ENCODE results near the gene PPP1R27.

Gene PPP1R27

DNA sequence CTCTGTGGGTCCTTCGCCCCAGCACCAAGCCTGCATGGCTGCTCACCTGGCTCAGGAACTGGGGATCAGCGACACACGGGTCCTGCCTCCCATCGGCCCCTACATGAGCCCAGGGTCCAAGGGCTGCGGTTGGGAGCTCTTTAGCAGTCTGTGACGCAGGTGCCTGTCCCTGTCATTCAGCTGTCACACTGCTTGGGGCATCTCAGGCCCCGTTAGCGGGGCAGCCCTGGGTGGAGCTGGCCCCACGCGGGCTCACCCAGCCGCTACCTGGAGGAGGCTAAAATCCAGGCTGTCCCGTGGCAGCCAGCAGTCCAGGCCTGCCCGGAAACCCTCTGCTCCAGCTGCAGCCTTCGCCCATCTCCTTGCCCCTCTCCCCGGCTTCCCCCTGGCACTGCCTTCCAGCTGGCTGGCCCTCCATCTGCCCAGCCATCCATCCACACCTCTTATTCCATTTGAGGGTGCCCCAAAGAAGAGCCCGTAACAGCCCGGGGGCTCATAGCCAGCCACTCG, 27.6 kb downstream of the PPP1R27 start:
- FAIRE-seq (no peak), DNase-seq (ENCODE audit: insufficient read length, low spot score) (no peak)

- DNase-seq (ENCODE audit: insufficient read length, low spot score) = no peak
- no peak for FAIRE-seq
Measured at GRCh38 chr17:81806461-81807209, 28.2 kb downstream of the PPP1R27 start.

GRCh38 chr17:81805707-81806460, 29.0 kb downstream of the PPP1R27 start:
- DNase-seq (ENCODE audit: insufficient read length, low spot score) = no peak
- FAIRE-seq = no peak

DNA sequence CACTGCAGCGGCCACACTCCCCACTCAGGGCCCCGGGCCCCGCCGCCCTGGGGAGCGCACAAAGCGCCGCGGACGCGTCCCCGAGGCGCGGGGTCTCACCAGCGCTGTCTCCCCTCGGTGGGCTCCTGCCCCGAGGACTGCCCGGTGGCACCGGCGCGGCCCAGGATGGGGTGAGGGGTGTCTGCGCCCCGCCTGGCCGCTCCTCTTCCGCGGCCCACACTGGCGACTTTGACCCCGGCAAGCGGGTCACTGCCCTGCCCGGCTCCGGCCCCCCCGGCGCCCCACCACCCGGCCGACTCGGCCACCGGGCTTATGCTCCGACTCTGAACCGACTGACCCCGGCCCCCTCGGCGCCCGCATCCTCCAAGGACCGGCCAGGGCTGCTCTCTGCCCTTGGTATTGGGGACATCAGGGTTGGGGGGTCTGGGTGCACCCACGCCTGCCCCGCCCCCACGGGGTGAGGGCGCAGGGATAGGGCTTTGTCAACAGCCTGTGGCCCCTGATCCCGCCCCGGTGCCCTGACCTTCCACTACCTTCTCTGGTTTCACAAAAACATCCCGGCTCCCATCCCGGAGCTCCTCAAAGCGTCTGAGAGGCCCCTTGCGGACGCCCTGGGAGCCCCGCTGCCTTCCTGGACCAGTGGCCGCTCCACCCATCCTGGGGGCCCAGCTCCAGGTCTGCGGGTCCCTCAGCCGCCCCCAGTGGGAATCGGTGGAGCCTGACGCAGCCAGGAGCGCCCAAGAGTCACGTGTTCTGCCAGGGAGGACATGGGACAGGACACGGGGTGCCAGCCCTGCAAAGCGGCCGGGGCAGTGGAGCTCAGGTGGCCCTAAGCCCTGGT, 30.1 kb downstream of the PPP1R27 start:
- no peak for FAIRE-seq
- no peak for DNase-seq (ENCODE audit: insufficient read length, low spot score)

DNA sequence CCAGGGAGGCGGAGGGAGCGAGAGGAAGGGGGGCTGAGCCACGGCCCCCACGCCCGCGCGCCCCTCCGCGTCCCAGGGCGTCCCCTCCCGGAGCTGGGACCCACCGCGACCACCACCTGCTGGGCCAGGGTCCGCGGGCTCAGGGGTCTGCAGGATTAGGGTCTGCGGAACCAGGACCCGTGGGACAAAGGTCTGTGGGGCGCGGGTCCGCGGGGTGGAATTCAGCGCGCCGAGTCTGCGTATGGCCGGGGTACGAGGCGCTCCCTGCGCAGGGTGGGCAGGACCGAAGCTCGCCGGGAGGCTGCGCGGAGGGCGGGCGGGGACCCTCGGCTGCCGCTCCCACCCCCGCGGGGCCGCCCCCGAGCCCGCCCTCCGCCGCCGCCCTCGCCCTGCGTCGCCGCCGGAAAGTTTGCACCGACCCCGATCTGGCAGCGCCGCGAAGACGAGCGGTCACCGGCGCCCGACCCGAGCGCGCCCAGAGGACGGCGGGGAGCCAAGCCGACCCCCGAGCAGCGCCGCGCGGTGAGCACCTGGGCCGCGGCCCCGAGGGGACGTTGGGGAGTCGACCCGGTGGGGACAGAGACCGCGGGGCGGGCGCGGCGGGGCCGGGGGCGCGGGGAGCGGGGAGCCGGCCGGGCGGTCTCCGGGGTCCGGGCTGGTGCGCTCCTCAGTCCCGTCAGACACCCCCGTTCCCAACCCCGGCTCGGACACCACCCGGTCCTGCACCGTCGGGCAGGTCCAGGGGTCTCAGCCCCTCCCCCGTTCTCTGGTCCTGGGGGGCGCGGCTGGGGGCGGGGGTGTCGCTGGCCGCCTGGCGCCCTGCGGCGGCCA, 30.9 kb downstream of the PPP1R27 start, which contains the start of gene GCGR:
GCGR (plus strand) TSS at position 423 of the 831 bp plus-strand sequence. CDS start 4,869 bp downstream, outside the sequence.
- no peak for DNase-seq (ENCODE audit: insufficient read length, low spot score)
- FAIRE-seq = no peak

DNA sequence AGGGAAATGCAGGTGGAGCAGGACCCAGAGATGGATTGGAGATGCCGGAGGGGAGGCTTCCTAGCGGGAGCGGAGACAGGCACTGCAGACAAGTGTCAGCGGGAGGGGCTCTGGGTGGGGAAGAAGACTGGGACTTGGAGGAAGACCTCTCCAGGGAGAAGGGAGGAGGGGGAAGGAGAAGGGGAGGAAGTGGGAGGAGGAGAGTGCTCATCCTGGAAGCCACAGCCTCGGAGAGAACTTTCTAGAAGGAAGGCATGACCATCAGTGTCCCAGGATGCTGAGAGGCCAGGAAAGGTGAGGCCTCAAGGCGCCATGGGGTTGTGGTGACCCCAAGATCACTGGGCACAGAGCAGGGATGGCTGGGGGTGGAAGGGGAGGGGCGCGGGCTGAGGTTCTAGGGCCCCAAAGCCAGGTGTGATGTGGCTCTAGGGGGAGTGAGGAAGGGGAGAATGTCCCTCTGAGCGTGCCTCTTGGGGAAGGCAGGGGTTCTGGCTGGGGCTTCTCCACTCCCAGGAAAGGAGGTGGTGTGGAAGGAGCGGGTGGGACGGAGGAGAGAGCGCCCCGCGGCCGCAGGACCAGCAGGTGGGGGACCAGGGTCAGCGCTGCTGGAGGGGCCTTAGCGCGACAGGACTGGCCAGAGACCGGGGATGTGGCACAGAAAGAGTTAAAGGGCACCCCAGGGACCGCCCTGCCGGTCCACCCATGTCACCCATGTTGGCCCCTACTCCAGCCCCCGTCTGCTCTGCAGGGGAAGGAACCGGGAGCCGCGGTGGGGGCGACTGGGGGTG, 31.8 kb downstream of the PPP1R27 start:
- no peak for FAIRE-seq
- no peak for DNase-seq (ENCODE audit: insufficient read length, low spot score)

GRCh38 chr17:81802048-81802758, 32.6 kb downstream of the PPP1R27 start:
- no peak for FAIRE-seq
- no peak for DNase-seq (ENCODE audit: insufficient read length, low spot score)

DNA sequence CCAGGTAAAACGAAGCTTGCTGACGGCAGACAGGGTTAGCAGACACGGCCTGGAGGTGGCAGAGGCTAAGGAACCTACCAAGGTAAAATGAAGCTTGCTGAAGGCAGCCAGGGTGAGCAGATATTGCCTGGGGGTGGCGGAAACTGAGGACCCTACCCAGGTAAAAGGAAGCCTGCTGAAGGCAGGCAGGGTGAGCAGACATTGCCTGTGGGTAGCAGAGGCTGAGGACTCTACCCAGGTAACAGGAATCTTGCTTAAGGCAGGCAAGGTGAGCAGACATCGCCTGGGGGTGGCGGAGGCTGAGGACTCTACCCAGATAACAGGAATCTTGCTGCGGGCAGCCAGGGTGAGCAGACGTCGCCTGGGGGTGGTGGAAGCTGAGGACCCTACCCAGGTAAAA, 33.5 kb downstream of the PPP1R27 start:
- no peak for DNase-seq (ENCODE audit: insufficient read length, low spot score)

DNA sequence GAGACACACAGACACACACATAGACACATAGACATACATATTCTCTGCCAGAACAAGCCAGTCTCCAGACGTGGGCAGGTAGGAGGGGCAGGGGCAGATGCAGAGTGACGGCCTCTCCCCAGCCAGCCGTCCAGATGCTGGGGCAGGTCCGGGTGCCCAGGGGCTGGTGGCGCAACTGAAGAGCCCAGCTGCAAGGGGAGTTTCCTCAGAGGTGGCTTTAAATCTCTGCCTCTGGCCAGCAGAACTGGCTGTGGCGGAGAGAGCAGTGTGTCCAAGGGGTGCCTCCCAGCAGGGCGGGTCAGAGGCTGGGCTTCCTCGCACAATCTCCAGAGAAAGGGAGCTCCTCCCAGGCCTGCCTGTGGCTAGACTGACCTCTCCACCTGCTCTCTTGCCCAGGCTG, 40.3 kb downstream of the PPP1R27 start:
- DNase-seq (ENCODE audit: insufficient read length, low spot score) (no peak), FAIRE-seq (no peak)

More for the DNA sequence above, 33.5 kb downstream of the PPP1R27 start:
- FAIRE-seq = no peak

- no peak for FAIRE-seq
- DNase-seq (ENCODE audit: insufficient read length, low spot score) = no peak
Measured at GRCh38 chr17:81794074-81794476, 40.8 kb downstream of the PPP1R27 start.

DNA sequence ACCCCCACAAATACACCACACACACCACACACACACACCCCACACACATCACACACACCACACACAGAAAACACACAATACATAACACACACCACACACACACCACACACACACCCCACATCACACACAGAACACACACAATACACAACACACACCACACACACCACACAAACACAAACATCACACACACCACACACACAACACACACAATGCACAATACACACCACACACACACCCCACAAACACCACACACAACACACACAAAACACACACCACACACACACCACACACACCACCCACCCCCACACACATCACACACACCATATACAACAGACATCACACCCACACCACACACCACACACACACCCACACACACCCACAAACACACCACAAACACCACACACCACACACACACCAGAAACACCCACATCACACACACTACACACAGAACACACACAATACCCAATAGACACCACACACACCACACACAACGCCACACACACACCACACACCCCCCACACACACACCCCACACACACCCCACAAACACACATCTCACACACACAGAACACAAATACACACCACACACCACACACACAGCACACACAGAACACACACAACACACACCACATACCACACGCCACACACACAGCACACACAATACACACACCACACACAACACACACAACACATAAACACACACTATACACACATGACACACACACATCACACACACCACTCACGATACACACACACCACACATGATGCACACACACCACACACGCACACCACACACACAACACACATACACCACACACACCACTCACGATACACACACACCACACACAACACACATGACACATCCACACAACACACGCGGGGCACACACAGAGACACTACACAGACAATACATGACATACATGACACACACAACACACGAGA, 41.9 kb downstream of the PPP1R27 start:
- DNase-seq (ENCODE audit: insufficient read length, low spot score) = no peak
- no peak for FAIRE-seq
